Liver (tissue), 3 donors: ENCODE data around the gene SORL1.

Experiments used
- HNF4G ChIP-seq: IDR thresholded peaks from 2 replicates; pipeline ENCODE4 v1.6.1; 2016; ENCODE audit warnings: antibody characterized with exemption
- RAD21 ChIP-seq, 2 donors: IDR thresholded peaks; 2 replicates each; pipeline ENCODE4 v1.6.1; 2016; ENCODE audit warnings: antibody characterized with exemption in 2 of 2, mild to moderate bottlenecking in 2 of 2
- TF ChIP-seq, protein P1 (sequence below): fragments of 150-350 bp; IDR thresholded peaks from 2 replicates; pipeline ENCODE4 v1.5.1; 2017; ENCODE audit warnings: improper control_type of control experiment, low read depth, low read length; ENCODE audit not compliant: missing input control
- TF ChIP-seq, protein P2 (sequence below): IDR thresholded peaks from 2 replicates; pipeline ENCODE4 v1.6.1; 2016; ENCODE audit warnings: antibody characterized with exemption, mild to moderate bottlenecking
- donor health status: healthy.
- donor health status: healthy.

DNA sequence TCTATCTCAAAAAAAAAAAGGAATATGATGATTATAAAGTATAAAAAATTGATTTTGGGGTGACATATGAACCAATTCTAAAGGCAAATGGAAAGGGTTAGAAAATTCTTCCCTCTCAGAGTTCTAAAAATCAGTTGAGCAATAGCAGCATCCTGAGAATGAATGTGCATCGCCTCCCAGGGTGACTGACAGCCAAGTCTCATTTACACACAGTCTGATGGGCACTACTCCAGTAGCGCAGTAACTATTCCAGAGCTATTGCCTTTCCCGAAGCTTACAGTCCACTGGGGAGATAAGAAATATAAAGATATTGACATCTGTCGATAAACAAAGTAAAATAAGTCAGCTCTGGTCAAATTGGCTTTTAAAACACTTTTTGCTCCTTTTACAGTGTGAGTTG lies 32.3 kb upstream of the SORL1 start:
- no peak for TF ChIP-seq RAD21 (IDR thresholded peaks at IDR 0.05)
- TF ChIP-seq, protein P1, sequence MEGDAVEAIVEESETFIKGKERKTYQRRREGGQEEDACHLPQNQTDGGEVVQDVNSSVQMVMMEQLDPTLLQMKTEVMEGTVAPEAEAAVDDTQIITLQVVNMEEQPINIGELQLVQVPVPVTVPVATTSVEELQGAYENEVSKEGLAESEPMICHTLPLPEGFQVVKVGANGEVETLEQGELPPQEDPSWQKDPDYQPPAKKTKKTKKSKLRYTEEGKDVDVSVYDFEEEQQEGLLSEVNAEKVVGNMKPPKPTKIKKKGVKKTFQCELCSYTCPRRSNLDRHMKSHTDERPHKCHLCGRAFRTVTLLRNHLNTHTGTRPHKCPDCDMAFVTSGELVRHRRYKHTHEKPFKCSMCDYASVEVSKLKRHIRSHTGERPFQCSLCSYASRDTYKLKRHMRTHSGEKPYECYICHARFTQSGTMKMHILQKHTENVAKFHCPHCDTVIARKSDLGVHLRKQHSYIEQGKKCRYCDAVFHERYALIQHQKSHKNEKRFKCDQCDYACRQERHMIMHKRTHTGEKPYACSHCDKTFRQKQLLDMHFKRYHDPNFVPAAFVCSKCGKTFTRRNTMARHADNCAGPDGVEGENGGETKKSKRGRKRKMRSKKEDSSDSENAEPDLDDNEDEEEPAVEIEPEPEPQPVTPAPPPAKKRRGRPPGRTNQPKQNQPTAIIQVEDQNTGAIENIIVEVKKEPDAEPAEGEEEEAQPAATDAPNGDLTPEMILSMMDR: no peak
- TF ChIP-seq HNF4G: no peak
- TF ChIP-seq, protein P2, sequence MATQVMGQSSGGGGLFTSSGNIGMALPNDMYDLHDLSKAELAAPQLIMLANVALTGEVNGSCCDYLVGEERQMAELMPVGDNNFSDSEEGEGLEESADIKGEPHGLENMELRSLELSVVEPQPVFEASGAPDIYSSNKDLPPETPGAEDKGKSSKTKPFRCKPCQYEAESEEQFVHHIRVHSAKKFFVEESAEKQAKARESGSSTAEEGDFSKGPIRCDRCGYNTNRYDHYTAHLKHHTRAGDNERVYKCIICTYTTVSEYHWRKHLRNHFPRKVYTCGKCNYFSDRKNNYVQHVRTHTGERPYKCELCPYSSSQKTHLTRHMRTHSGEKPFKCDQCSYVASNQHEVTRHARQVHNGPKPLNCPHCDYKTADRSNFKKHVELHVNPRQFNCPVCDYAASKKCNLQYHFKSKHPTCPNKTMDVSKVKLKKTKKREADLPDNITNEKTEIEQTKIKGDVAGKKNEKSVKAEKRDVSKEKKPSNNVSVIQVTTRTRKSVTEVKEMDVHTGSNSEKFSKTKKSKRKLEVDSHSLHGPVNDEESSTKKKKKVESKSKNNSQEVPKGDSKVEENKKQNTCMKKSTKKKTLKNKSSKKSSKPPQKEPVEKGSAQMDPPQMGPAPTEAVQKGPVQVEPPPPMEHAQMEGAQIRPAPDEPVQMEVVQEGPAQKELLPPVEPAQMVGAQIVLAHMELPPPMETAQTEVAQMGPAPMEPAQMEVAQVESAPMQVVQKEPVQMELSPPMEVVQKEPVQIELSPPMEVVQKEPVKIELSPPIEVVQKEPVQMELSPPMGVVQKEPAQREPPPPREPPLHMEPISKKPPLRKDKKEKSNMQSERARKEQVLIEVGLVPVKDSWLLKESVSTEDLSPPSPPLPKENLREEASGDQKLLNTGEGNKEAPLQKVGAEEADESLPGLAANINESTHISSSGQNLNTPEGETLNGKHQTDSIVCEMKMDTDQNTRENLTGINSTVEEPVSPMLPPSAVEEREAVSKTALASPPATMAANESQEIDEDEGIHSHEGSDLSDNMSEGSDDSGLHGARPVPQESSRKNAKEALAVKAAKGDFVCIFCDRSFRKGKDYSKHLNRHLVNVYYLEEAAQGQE: no peak
